Nephron (organoid): ENCODE measurements around the gene REM1.
"Not testable (repeated sequence)": the region's sequence is repeated elsewhere in the genome, so short reads cannot be mapped to it uniquely, and the experiment has no call there.

Experiments used
- H3K27ac Mint-ChIP-seq, 3 experiments: 2 replicates each; pipeline ENCODE4 v1.8.0; 2020; ENCODE audit warnings: mixed read lengths in 3 of 3, mild to moderate bottlenecking in 2 of 3, moderate library complexity in 1 of 3
- H3K27me3 Mint-ChIP-seq: 2 replicates; pipeline ENCODE4 v1.8.0; 2021; ENCODE audit warnings: low read depth, mild to moderate bottlenecking, moderate library complexity, mixed read lengths
- H3K36me3 Mint-ChIP-seq: 2 replicates; pipeline ENCODE4 v1.8.0; 2020; ENCODE audit warnings: low read depth, mixed read lengths
- H3K4me1 Mint-ChIP-seq: 2 replicates; pipeline ENCODE4 v1.8.0; 2020; ENCODE audit warnings: mixed read lengths
- H3K4me3 Mint-ChIP-seq, 3 experiments: 2 replicates each; pipeline ENCODE4 v1.8.0; 2020; ENCODE audit warnings: mild to moderate bottlenecking in 3 of 3, mixed read lengths in 3 of 3, moderate library complexity in 2 of 3
- H3K9me3 Mint-ChIP-seq: 2 replicates; pipeline ENCODE4 v1.8.0; 2020; ENCODE audit warnings: mixed read lengths
- TF ChIP-seq, protein P1 (sequence below), 3 experiments: fragments of 200-600 bp; sonication (generic); IDR thresholded peaks; one replicate each; pipeline ENCODE4 v1.5.0; 2021; ENCODE audit warnings: antibody characterized with exemption in 3 of 3; ENCODE audit not compliant: unreplicated experiment in 3 of 3

The REM1 gene

GRCh38 chr20:31446084-31446819 lies 28.8 kb upstream of the REM1 start:
- H3K9me3 Mint-ChIP-seq, result peaks cover 27% of the 10 kb centered on the region
- no peaks in the 10 kb centered on the region for H3K4me1 Mint-ChIP-seq
- no peak overlapping the region for H3K4me3 Mint-ChIP-seq
- TF ChIP-seq, protein P1, sequence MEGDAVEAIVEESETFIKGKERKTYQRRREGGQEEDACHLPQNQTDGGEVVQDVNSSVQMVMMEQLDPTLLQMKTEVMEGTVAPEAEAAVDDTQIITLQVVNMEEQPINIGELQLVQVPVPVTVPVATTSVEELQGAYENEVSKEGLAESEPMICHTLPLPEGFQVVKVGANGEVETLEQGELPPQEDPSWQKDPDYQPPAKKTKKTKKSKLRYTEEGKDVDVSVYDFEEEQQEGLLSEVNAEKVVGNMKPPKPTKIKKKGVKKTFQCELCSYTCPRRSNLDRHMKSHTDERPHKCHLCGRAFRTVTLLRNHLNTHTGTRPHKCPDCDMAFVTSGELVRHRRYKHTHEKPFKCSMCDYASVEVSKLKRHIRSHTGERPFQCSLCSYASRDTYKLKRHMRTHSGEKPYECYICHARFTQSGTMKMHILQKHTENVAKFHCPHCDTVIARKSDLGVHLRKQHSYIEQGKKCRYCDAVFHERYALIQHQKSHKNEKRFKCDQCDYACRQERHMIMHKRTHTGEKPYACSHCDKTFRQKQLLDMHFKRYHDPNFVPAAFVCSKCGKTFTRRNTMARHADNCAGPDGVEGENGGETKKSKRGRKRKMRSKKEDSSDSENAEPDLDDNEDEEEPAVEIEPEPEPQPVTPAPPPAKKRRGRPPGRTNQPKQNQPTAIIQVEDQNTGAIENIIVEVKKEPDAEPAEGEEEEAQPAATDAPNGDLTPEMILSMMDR (IDR thresholded peaks at IDR 0.05; ENCODE audit: unreplicated experiment in 3 of 3), result no peak
- H3K36me3 Mint-ChIP-seq, result no peaks in the 10 kb centered on the region
- no peak overlapping the region for H3K27ac Mint-ChIP-seq
- H3K27me3 Mint-ChIP-seq, result no peaks in the 10 kb centered on the region

- Mint-ChIP-seq H3K36me3 (no peaks in the 10 kb centered on the region), H3K4me3 (no peak overlapping the region), H3K4me1 (no peaks in the 10 kb centered on the region), H3K27me3 (no peaks in the 10 kb centered on the region), H3K9me3 (peaks cover 21% of the 10 kb centered on the region), H3K27ac (no peak overlapping the region)
- TF ChIP-seq, protein P1 (IDR thresholded peaks at IDR 0.05; ENCODE audit: unreplicated experiment in 3 of 3), result no peak
These were observed 25.3 kb upstream of the REM1 start for GRCh38 chr20:31449511-31450414.

DNA sequence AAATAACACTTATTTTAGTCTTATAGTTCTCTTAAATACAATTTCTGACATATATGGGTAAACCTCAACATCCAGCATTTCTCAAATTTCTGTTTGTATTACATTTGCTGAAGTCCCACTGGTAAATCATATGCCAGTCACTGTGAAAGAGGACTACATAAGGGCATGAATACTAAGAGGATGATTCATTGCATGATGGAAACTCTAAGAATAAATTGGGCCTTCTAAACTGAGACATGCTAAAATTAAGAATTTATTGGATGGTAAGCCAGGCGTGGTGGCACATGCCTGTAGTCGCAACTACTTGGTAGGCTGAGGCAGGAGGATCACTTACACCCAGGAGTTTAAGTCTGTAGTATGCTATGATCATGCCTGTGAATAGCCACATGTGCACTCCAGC lies 22.5 kb upstream of the REM1 start:
- Mint-ChIP-seq H3K4me3 (no peak overlapping the region), H3K4me1 (no peaks in the 10 kb centered on the region), H3K27ac (no peak overlapping the region), H3K27me3 (no peaks in the 10 kb centered on the region), H3K36me3 (no peaks in the 10 kb centered on the region), H3K9me3 (peaks cover 18% of the 10 kb centered on the region)
- TF ChIP-seq, protein P1 (IDR thresholded peaks at IDR 0.05; ENCODE audit: unreplicated experiment in 3 of 3), result no peak

GRCh38 chr20:31454361-31454760 lies 20.7 kb upstream of the REM1 start:
- H3K9me3 Mint-ChIP-seq, result peaks cover 8% of the 10 kb centered on the region
- TF ChIP-seq, protein P1 (IDR thresholded peaks at IDR 0.05; ENCODE audit: unreplicated experiment in 3 of 3), result no peak

DNA sequence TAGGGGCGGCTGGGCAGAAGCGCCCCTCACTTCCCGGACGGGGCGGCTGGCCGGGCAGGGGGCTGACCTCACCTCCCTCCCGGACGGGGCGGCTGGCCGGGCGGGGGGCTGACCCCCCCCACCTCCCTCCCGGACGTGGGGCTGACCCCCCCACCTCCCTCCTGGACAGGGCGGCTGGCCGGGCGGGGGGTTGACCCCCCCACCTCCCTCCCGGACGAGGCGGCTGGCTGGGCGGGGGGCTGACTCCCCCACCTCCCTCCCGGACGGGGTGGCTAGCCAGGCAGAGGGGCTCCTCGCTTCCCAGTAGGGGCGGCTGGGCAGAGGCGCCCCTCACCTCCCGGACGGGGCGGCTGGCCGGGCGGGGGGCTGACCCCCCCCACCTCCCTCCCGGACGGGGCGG lies 4.1 kb upstream of the REM1 start:
- not testable (repeated sequence) for H3K4me1 Mint-ChIP-seq, H3K36me3 Mint-ChIP-seq, H3K4me3 Mint-ChIP-seq, H3K27ac Mint-ChIP-seq, H3K27me3 Mint-ChIP-seq
- H3K9me3 Mint-ChIP-seq, result peaks cover 22% of the 10 kb centered on the region

More at GRCh38 chr20:31454361-31454760, 20.7 kb upstream of the REM1 start:
- H3K27ac Mint-ChIP-seq, result no peak overlapping the region
- no peaks in the 10 kb centered on the region for H3K36me3 Mint-ChIP-seq
- H3K4me3 Mint-ChIP-seq, result no peak overlapping the region
- H3K27me3 Mint-ChIP-seq, result no peaks in the 10 kb centered on the region
- no peaks in the 10 kb centered on the region for H3K4me1 Mint-ChIP-seq
